HG03571 (cell line): Measurements from ENCODE around the gene TRAPPC3L.

Experiments used
- ATAC-seq: cut with Tn5 transposase; IDR thresholded peaks from one replicate; pipeline ENCODE4 v1.9.1; 2021; ENCODE audit not compliant: unreplicated experiment

TRAPPC3L gene

GRCh38 chr6:116560130-116560529 is 14.6 kb upstream of the TRAPPC3L start:
- ATAC-seq, result no peak

GRCh38 chr6:116557893-116558292 is 12.4 kb upstream of the TRAPPC3L start:
- ATAC-seq, result no peak

GRCh38 chr6:116556814-116557415 is 11.4 kb upstream of the TRAPPC3L start:
- ATAC-seq, result no peak

- ATAC-seq, result no peak
Measured at GRCh38 chr6:116556065-116556464, 10.6 kb upstream of the TRAPPC3L start.

GRCh38 chr6:116553451-116553850 is 8.0 kb upstream of the TRAPPC3L start, which contains the start of gene CALHM4:
Gene CALHM4 (plus strand): TSS chr6:116553751. CDS start chr6:116553794, 43 bp downstream.
- ATAC-seq, result no peak

DNA sequence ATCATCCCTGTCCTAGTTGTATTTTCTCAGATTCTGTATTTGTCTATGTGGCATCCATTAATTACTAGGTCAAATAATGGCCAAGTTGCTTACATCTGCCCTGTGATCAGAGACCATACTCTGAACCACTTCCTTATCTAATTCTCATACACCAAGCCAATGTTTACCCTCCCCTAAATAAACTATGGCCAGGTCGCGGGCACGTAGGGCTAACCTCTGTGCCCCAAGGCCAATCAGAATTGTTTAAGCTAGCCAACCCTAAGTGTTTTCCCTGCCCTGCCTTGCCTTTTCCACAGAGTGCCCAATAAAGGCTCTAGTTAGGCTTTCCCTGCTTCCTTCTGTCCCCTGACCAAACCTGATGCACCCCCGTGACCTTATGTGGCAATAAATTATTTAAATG is 5.3 kb upstream of the TRAPPC3L start:
- no peak for ATAC-seq

- ATAC-seq, result no peak
Measured at GRCh38 chr6:116547358-116547757, 1.9 kb upstream of the TRAPPC3L start.

DNA sequence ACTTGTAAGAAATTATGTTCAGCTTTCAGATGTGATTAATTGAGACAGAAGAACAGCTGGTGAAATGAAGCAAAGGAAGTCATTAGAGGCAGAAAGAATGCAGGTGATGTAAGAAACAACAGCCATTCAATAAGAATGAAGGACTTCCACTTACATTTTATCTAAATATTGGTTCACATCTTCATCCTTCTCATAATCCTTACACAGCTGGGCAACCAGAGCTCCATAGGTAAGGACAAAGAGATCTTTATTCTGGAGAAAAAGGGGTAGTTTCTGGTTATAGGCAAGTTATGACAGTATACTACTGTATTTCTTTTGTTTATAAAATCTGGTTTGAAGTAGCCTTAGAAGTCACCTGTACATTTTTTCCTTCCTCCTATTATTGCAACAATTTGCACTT is 2.3 kb downstream of the TRAPPC3L start:
- no peak for ATAC-seq

DNA sequence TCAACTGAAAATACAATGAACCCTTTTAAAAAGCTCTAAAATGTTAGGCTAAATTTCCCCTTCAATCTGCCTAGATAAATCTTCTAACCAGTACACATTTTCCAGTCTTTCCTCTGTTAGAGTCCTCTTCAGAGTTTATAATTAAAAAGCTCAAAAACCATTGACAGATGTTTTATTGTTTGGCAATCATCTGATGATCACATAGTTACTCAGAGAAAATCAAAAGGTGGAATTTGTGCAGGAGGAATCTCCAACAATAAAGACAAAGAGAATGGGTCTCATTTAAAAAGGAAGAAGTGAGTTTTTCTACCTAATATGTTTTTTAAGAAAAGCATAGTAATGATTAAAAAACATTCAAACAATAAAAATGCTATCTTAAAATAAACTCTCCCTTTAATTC is 3.1 kb downstream of the TRAPPC3L start:
- ATAC-seq, result no peak

GRCh38 chr6:116536216-116536621 is 9.3 kb downstream of the TRAPPC3L start:
- no peak for ATAC-seq

DNA sequence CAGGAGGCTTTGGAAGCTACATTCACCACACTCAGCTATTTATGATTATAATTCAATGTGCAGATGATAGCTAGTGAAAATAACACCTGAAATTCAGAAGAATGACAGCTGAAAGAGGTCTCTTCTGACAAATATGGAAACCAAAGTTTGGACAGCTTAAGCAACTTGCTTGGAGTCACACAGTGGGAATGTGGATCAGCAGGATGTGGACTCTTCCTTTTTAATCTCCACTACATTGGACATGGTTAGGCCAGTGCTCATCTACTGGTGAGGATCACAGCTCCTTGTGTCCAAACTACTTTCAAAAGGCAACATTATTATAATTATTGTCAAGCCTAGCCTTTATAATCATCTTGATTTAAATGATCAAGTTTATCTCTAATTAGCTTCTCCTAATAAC is 10.4 kb downstream of the TRAPPC3L start:
- ATAC-seq, result no peak

GRCh38 chr6:116533233-116533957 is 12.1 kb downstream of the TRAPPC3L start:
- ATAC-seq, result no peak

- peak; percentile 86 for ATAC-seq
Measured at GRCh38 chr6:116531675-116532570, 13.6 kb downstream of the TRAPPC3L start.

GRCh38 chr6:116530436-116530835 is 15.0 kb downstream of the TRAPPC3L start:
- ATAC-seq, result no peak

- no peak for ATAC-seq
Measured at GRCh38 chr6:116529466-116530290, 15.8 kb downstream of the TRAPPC3L start.

GRCh38 chr6:116528780-116529179 is 16.7 kb downstream of the TRAPPC3L start:
- ATAC-seq, result no peak

DNA sequence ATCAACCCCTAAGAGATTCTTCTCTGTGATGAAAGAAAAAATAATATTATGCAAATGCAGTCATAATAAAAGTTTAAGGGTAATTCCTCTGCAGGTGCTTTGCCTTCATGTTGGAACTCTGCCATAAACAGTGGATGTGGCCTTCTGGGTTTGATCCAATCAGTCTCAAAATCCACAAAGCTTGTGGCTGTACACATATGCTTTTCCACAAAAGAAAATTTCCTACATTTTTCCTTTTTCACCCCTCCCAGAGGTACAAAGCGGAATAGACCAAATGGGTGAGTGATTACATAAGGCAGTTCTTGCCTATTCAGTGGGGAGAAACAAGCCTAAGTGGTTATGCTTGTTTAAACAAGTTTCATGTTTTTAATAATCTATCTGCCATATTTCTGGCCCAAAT is 17.4 kb downstream of the TRAPPC3L start:
- no peak for ATAC-seq

- ATAC-seq, result no peak
Measured at GRCh38 chr6:116524236-116524635, 21.2 kb downstream of the TRAPPC3L start.

- ATAC-seq, result no peak
Measured at GRCh38 chr6:116522896-116523295, 22.6 kb downstream of the TRAPPC3L start.

GRCh38 chr6:116518621-116519368 is 26.7 kb downstream of the TRAPPC3L start:
- ATAC-seq, result no peak
